HepG2 (cell line): Measurements from ENCODE around the gene CLASP1. TPM values are rescaled to one million over a fixed set of nuclear protein-coding genes. Genes with fewer than 3 reads are reported as not detected.

Experiments
- ATAC-seq: fragments of 200-7000 bp; cut with Tn5 transposase; 3 replicates; pipeline ENCODE4 v1.9.1; 2020; ENCODE audit warnings: mild to moderate bottlenecking, moderate library complexity
- BruUV-seq: library from RNA; stranded (reverse); fragments of 400-500 nt; replicated peaks from 2 replicates; lab custom pipeline; 2021; lab: Mats Ljungman, UMichigan
- CTCF ChIA-PET: fragments of 300-600 bp; formaldehyde crosslinking; extraction: SDS; loops from one replicate; lab custom pipeline; 2021; ENCODE audit warnings: low total read pairs, inconsistent platforms, low intra/inter-chr PET ratio; lab: Yijun Ruan, JAX
- POLR2A ChIA-PET: fragments of 350-600 bp; sonication (Branson Sonifier 250); formaldehyde crosslinking; loops from one replicate; lab custom pipeline; 2020; ENCODE audit warnings: antibody characterized with exemption, inconsistent platforms; lab: Yijun Ruan, JAX
- DNase-seq: peaks from one replicate; pipeline ENCODE4 v3.0.0-alpha.2; 2015; ENCODE audit warnings: low spot score
- FAIRE-seq: peaks from 3 replicates; lab custom pipeline; 2011; peaks lifted over from hg19 to GRCh38; lab: Jason Lieb, UNC
- H2AFZ ChIP-seq: one replicate; pipeline ENCODE4 v1.6.1; 2011; ENCODE audit warnings: low read length, inconsistent platforms
- H3K27ac ChIP-seq: fragments of 300-600 bp; 3 replicates; pipeline ENCODE4 v1.8.0; 2011; ENCODE audit warnings: mixed run types, mild to moderate bottlenecking, mixed read lengths, low read length, inconsistent platforms; ENCODE audit not compliant: insufficient read depth; ENCODE audit errors: extremely low read length
- H3K27me3 ChIP-seq, 2 experiments: fragments of 200-600 bp in 1 of 2; 2 replicates in 1 of 2; 3 replicates in 1 of 2; pipeline versions ENCODE4 v1.6.0 to v1.8.0; 2011; ENCODE audit warnings: low read length in 2 of 2, mild to moderate bottlenecking in 2 of 2, moderate library complexity in 2 of 2, inconsistent platforms in 1 of 2; ENCODE audit not compliant: insufficient read depth in 2 of 2, control insufficient read depth in 1 of 2
- H3K36me3 ChIP-seq, 2 experiments: fragments of 200-600 bp in 1 of 2; replicated peaks in 1 of 2; 2 replicates in 1 of 2; 3 replicates in 1 of 2; pipeline versions ENCODE4 v1.5.1 to v1.8.0; 2011; ENCODE audit warnings: low read length in 2 of 2, inconsistent platforms in 1 of 2; ENCODE audit not compliant: insufficient read depth in 2 of 2, control insufficient read depth in 1 of 2
- H3K4me1 ChIP-seq: 2 replicates; pipeline ENCODE4 v1.5.1; 2012; ENCODE audit warnings: low read length, inconsistent platforms; ENCODE audit not compliant: insufficient read depth
- H3K4me2 ChIP-seq: 2 replicates; pipeline ENCODE4 v1.6.0; 2011; ENCODE audit warnings: low read depth, low read length, inconsistent platforms
- H3K4me3 ChIP-seq, 3 experiments: fragments of 200-600 bp in 1 of 3; sonication (generic), shearing (Covaris generic) in 1 of 3; replicated peaks in 1 of 3; 2 replicates each; pipeline ENCODE4 v1.5.1; 2011 to 2016; ENCODE audit warnings: low read length in 3 of 3, inconsistent platforms in 2 of 3, low read depth in 2 of 3, mild to moderate bottlenecking in 2 of 3, control low read depth in 1 of 3, mixed read lengths in 1 of 3; ENCODE audit not compliant: insufficient read depth in 1 of 3
- H3K79me2 ChIP-seq: one replicate; pipeline ENCODE4 v1.6.1; 2011; ENCODE audit warnings: low read length, inconsistent platforms; ENCODE audit not compliant: insufficient read depth
- H3K9ac ChIP-seq: 2 replicates; pipeline ENCODE4 v1.6.0; 2011; ENCODE audit warnings: mild to moderate bottlenecking, low read depth, low read length, inconsistent platforms; ENCODE audit not compliant: insufficient read depth
- H3K9me3 ChIP-seq: 2 replicates; pipeline ENCODE4 v1.5.1; 2012; ENCODE audit warnings: mild to moderate bottlenecking, low read length
- H4K20me1 ChIP-seq: 2 replicates; pipeline ENCODE4 v1.6.0; 2011; ENCODE audit warnings: inconsistent platforms, mild to moderate bottlenecking, low read length, moderate library complexity; ENCODE audit not compliant: insufficient read depth
- BRCA1 ChIP-seq: sonication (generic); formaldehyde crosslinking; IDR thresholded peaks from 2 replicates; pipeline ENCODE4 v1.4.0; 2020; ENCODE audit warnings: missing genetic modification reagents
- EHMT2 ChIP-seq: fragments of 200-600 bp; sonication (generic); IDR thresholded peaks from 2 replicates; pipeline ENCODE4 v1.7.0; 2017; ENCODE audit warnings: antibody characterized with exemption, low read depth, low read length, borderline replicate concordance
- FOXK1 ChIP-seq: sonication (generic); formaldehyde crosslinking; IDR thresholded peaks from 2 replicates; pipeline ENCODE4 v1.4.0; 2020; ENCODE audit warnings: low read depth, missing genetic modification reagents, borderline replicate concordance
- HDAC6 ChIP-seq: fragments of 200-600 bp; sonication (generic); IDR thresholded peaks from 2 replicates; pipeline ENCODE4 v1.7.0; 2017; ENCODE audit warnings: mild to moderate bottlenecking, antibody characterized with exemption, low read length, low read depth
- HOMEZ ChIP-seq: IDR thresholded peaks from 2 replicates; pipeline ENCODE4 v1.6.1; 2016; ENCODE audit warnings: low read depth
- MAX ChIP-seq: IDR thresholded peaks from 2 replicates; pipeline ENCODE4 v1.6.1; 2012; ENCODE audit warnings: inconsistent platforms
- NFE2L1 ChIP-seq: sonication (generic); formaldehyde crosslinking; IDR thresholded peaks from 2 replicates; pipeline ENCODE4 v1.4.0; 2020; ENCODE audit warnings: missing genetic modification reagents, mild to moderate bottlenecking, borderline replicate concordance
- PPARG ChIP-seq: conservative IDR thresholded peaks from 2 replicates; pipeline ENCODE4 v1.6.1; 2016; ENCODE audit warnings: missing biosample characterization, missing genetic modification reagents
- REST ChIP-seq, 2 experiments: IDR thresholded peaks; 2 replicates each; pipeline ENCODE4 v1.6.1; 2011 to 2012; ENCODE audit warnings: low read length in 2 of 2, borderline replicate concordance in 1 of 2, low read depth in 1 of 2, mild to moderate bottlenecking in 1 of 2, moderate library complexity in 1 of 2
- SIX4 ChIP-seq: sonication (generic); formaldehyde crosslinking; IDR thresholded peaks from 2 replicates; pipeline ENCODE4 v1.4.0; 2020; ENCODE audit warnings: missing genetic modification reagents
- TBX3 ChIP-seq: fragments of 450-650 bp; IDR thresholded peaks from 2 replicates; pipeline ENCODE4 v1.6.1; 2017; ENCODE audit warnings: antibody characterized with exemption, mild to moderate bottlenecking, inconsistent platforms, borderline replicate concordance
- ZMYM4 ChIP-seq: sonication (generic); formaldehyde crosslinking; IDR thresholded peaks from 2 replicates; pipeline ENCODE4 v1.8.1; 2023; ENCODE audit warnings: mild to moderate bottlenecking, missing genetic modification reagents
- ZNF18 ChIP-seq: sonication (generic); formaldehyde crosslinking; IDR thresholded peaks from 2 replicates; pipeline ENCODE4 v1.8.0; 2022; ENCODE audit warnings: mild to moderate bottlenecking, missing genetic modification reagents; ENCODE audit not compliant: insufficient replicate concordance
- ZNF878 ChIP-seq: sonication (generic); formaldehyde crosslinking; IDR thresholded peaks from 2 replicates; pipeline ENCODE4 v1.8.1; 2023; ENCODE audit warnings: mild to moderate bottlenecking, missing genetic modification reagents, moderate library complexity
- ZSCAN5A ChIP-seq: sonication (generic); formaldehyde crosslinking; IDR thresholded peaks from 2 replicates; pipeline ENCODE4 v1.8.0; 2022; ENCODE audit warnings: mild to moderate bottlenecking, missing genetic modification reagents, borderline replicate concordance
- WGBS: methylation state at CpG from one replicate; pipeline ENCODE4 v1.1.6; 2017; ENCODE audit warnings: low lambda C conversion rate; 5-methylcytosine and 5-hydroxymethylcytosine counted together
- in situ Hi-C: cut with HindIII; loops from 2 replicates; pipeline ENCODE4 v1.10.0; 2017; ENCODE audit warnings: low pct_unique_long_range_greater_than_20kb; ENCODE audit not compliant: extremely low pct_ligation_motif_present
- intact Hi-C: fragments of 100-400 bp; cut with micrococcal nuclease; formaldehyde crosslinking; loops from one replicate; pipeline ENCODE4 v1.10.0; 2022; ENCODE audit not compliant: unreplicated experiment
- polyA plus RNA-seq, 8 experiments: library from polyadenylated mRNA; depleted of rRNA in 3 of 8; stranded (reverse) in 7 of 8; unstranded in 1 of 8; fragments of >200 nt; fragmentation: Illumina TruSeq in 4 of 8; extraction: Trizol in 4 of 8; gene quantifications; 2 replicates each; pipeline versions ENCODE4 v1.2.1 to v1.2.3, GENCODE V29; 2011 to 2016; ENCODE audit warnings: low read depth in 4 of 8, missing spikeins in 1 of 8, mixed read lengths in 1 of 8; ENCODE audit not compliant: insufficient read depth in 1 of 8
- total RNA-seq, 5 experiments: library from RNA; depleted of rRNA; stranded (reverse); fragments of >200 nt; fragmentation: Illumina TruSeq; extraction: Trizol; gene quantifications; 2 replicates each; pipeline ENCODE4 v1.2.3, GENCODE V29; 2016; ENCODE audit warnings: low read depth in 1 of 5

CLASP1 gene
- total and polyA plus RNA-seq, 2 of the 13 experiments (the other 11 are each of a cell fraction or from before 2014, with no cell fraction given), result 11.7 to 47.9 TPM

- in situ Hi-C loops (no loop called here), intact Hi-C loops (loop anchor here (1.0 to 5.0 kb wide), 3 partner anchors 12 to 36 kb away; partner anchors contain the start of gene RNU4ATAC)
- no TSS peak for BruUV-seq
- FAIRE-seq (peak; percentile 82), DNase-seq (peak; percentile 95), ATAC-seq (peak; percentile 100)
- Histone ChIP-seq H3K36me3 (peaks cover 2 to 11% of the 10 kb centered on the region in 2 experiments; a peak in 4 of 5 replicates), H3K27me3 (no peaks in the 10 kb centered on the region), H3K4me3 (no peak overlapping the region; a peak in 1 of 6 replicates), H4K20me1 (peaks cover 13% of the 10 kb centered on the region), H3K9me3 (no peaks in the 10 kb centered on the region), H3K27ac (peak overlapping the region; percentile 64), H3K9ac (peak overlapping the region; percentile 27; the same call in 1 of the 2 replicates), H3K4me1 (peaks cover 56% of the 10 kb centered on the region), H3K4me2 (peak overlapping the region; percentile 46), H2AFZ (no peak overlapping the region), H3K79me2 (peaks cover 38% of the 10 kb centered on the region)
- WGBS, result 11% methylated on average over 4 of the region's 4 CpGs
- CTCF ChIA-PET, result no interaction called here
- POLR2A ChIA-PET, result interaction anchor here (4.3 kb wide), 1 partner anchor 37 kb away, joined by 18 read pairs; the partner anchor contains the start of gene RNU4ATAC
- no peak for TF ChIP-seq TBX3
- TF ChIP-seq NFE2L1 (CRISPR knock-in tag), result no peak
- peak; percentile 56; the same call in 1 of the 2 replicates for TF ChIP-seq SIX4 (CRISPR knock-in tag)
- no peak for TF ChIP-seq ZNF878 (CRISPR knock-in tag)
- TF ChIP-seq MAX, result peak; percentile 46; the same call in 1 of the 2 replicates
- peak; percentile 46; the same call in 1 of the 2 replicates for TF ChIP-seq ZSCAN5A
- TF ChIP-seq HOMEZ (CRISPR knock-in tag), result peak; percentile 76; the same call in 1 of the 2 replicates
- no peak for TF ChIP-seq HDAC6
- peak; percentile 45; the same call in 1 of the 2 replicates for TF ChIP-seq FOXK1 (CRISPR knock-in tag)
- no peak for TF ChIP-seq ZNF18 (CRISPR knock-in tag)
- TF ChIP-seq REST (IDR thresholded peaks at IDR 0.05; ENCODE audit: borderline replicate concordance in 1 of 2, low read depth in 1 of 2, low read length in 2 of 2), result peak in 1 of 2 experiments; percentile 10; a peak in 1 of 4 replicates
- peak; percentile 80 for TF ChIP-seq PPARG (CRISPR knock-in tag)
- peak; percentile 39; the same call in 1 of the 2 replicates for TF ChIP-seq EHMT2
- peak; percentile 71; the same call in 1 of the 2 replicates for TF ChIP-seq BRCA1 (CRISPR knock-in tag)
- peak; percentile 77 for TF ChIP-seq ZMYM4
Observed at GRCh38 chr2:121567957-121568409, 81.3 kb downstream of the CLASP1 start.
